Forelimb muscle (tissue), 1 donor: Measurements from ENCODE around the gene CREB1. TPM values are rescaled to one million over a fixed set of nuclear protein-coding genes. Genes with fewer than 3 reads are reported as not detected.

ENCODE experiments used
- DNase-seq: peaks from one replicate; pipeline ENCODE4 v3.0.0-alpha.2; 2013; ENCODE audit warnings: low read depth
- polyA plus RNA-seq: library from polyadenylated mRNA; unstranded; fragments of 120-200 nt; gene quantifications from one replicate; pipeline ENCODE4 v1.2.1, GENCODE V29; 2013; ENCODE audit not compliant: insufficient read length

CREB1 gene
- polyA plus RNA-seq, 1 donor, result 34.7 TPM

- no peak for DNase-seq
Observed at GRCh38 chr2:207543272-207543671, 13.5 kb downstream of the CREB1 start.

DNA sequence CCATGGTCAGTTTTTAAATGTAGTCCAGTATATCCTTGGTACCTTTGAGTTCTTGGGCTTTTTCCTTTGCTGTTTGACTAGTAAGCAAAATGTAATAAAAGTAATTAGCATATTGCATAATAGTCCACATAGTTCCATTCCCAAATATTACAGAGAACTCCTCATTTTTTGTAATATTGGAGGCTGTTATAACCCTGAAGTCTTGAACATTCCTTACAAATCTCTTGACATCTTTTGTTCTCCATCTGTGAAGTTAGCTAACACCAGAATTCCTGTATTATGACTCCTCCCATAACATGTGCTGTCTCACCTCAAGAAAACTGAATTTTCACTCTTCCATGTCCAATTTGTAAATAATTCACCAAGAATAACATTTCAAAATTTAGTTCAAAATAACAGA, 17.1 kb downstream of the CREB1 start:
- DNase-seq, result no peak

- no peak for DNase-seq
Observed at GRCh38 chr2:207549145-207549544, 19.4 kb downstream of the CREB1 start.

GRCh38 chr2:207558079-207558491, 28.3 kb downstream of the CREB1 start:
- no peak for DNase-seq

- DNase-seq, result no peak
Observed at GRCh38 chr2:207561386-207562080, 31.8 kb downstream of the CREB1 start.

DNA sequence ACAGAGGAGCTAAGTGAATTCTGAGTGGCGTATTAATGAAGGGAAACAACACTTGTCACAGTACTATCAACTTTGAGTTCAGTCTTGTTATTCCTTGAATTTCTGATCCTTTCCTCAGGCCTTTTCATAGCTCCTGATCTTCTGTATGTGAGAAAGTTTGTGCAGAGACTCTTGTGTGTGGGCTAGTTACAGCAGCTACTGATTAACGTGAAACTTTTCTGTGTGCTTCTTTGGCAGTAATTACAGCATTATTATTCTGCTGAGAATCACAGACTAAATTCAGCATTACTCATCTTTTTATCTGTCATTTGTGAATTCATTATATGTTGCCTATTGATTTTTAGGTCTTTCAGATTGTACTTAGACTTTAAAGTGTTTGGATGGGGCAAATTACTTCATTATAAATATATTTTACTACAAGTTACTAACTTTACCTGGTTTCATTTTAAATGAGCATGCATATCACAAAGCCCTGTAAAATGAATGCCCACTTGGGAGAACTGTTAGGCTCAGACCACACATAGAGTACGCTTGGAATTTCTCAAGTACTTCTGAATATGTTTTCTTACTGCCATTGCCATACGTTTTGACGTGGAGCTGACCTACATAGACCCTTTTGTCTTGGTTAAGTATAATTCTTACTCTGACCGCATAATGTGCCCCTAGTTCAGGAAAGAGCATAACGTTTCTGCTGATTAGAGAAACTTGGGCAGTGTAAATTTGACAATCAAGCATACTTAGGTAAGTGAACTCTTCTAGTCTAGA, 36.2 kb downstream of the CREB1 start:
- DNase-seq, result no peak

DNA sequence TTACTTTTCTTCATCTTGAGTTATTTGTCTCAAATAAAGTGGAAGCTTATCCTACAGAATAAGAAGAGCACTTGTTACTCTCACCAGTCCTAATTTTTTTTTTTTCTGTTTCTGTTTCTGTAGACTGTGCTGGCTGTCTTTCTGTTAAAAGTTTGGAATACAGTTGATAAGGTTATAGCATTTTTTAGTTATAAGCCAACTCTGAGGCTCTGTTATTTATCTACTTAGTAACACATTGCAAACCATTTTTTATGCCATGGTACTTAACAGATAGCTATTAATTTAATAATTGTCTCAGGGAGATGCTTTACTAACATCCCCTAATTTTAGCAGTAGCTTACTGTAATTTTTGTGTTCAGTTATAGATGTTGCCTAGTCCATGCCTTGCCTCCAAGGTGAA, 37.9 kb downstream of the CREB1 start:
- no peak for DNase-seq

DNA sequence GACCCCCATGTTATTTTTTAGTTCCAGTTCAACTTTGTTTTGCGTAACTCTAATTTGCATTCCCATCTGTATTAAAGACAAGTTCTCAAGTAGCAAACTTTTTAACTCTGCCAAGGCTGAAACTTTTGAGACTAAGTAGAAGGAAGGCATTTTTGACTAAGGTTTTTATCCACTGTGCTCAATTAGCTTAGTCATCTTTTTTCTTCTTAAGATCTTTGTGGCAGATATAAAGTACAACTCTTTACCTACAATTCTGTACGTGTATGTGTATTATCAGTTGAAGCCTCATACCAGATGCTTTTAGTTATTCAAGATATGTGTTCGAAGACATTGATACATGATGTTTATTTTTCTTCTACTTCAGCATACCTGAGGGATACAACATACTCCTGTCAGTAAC, 41.6 kb downstream of the CREB1 start:
- DNase-seq, result no peak

DNA sequence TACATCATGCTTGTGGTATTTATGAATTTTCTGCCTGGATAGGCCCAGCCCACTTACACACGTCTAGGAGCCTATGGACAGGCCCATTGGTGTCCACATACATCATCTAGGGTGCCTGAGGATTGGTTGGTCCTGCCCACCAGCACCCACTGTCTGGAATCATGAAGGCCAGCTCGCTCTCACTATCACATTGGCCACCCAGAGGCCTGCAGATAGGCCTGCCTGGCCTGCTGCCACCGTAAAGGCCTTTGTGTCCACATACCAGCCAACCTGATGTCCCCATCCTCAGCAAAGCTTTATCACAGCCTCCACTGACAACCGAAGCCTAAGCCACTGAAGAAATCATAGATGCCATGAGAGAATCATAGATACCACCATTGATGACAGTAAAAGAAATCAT, 55.2 kb downstream of the CREB1 start:
- DNase-seq, result no peak

DNA sequence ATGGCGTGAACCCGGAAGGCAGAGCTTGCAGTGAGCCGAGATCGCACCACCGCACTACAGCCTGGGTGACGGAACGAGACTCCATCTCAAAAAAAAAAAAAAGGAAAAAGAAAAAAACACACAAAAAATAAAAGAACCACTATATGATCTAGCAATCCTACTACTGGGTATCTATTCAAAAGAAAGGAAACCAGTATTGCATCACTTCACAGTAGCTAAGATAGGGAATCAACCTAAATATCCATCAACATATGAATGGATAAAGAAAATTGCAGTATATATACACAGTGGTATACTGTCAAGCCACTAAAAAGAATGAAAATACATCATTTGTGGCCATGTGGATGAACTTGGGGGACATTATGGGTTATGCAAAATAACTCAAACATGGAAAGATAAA, 57.5 kb downstream of the CREB1 start:
- DNase-seq, result no peak

DNA sequence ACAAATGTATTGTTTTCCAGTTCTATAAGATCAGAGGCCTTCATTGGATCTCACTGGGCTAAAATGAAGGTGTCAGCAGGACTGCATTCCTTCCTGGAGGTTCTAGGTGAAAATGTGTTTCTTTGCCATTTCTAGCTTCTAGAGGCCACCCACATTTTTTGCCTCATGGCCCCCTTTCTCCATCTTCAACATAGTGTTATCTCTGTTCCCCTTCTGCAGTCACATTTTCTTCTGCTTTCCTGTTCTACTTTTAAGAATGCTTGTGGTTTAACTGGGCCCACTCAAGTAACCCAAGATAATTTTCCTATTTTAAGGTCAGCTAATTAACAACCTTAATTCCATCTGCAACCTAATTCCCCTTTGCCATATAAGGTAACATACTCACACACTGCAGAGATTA, 59.4 kb downstream of the CREB1 start:
- DNase-seq, result no peak

DNA sequence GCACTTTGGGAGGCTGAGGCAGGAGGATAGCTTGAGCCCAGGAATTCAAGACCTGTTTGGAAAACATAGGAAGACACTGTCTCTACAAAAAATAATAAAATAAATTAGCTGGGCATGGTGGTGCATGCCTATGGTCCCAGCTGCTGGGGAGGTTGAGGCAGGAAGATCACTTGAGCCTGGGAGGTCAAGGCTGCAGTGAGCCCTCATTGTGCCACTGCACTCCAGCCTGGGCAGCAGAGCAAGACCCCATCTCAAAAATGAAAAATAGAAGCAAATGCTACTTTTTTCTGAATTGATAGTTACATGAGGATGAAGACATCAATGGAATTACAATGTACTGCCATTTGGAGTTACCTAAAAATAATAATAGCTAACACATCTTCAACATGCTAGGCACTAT, 63.5 kb downstream of the CREB1 start:
- DNase-seq, result no peak

DNA sequence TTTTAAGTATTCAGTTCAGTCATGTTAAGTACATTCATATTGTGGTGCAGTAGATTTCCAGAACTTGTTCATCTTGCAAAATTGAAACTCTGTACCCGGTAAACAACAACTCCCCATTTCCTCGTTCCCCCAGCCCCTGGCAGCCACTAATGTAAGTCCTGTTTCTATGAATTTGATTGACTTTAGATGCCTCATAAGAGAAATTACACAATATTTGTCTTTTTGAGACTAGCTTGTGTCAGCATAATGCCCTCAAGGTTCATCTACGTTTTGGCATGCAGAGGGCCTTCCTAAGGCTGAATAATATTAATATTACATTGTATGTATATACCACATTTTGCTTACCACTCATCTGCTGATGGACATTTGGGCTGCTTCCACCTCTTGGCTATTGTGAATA, 64.5 kb downstream of the CREB1 start:
- no peak for DNase-seq

GRCh38 chr2:207594731-207595130, 65.0 kb downstream of the CREB1 start:
- DNase-seq, result no peak

DNA sequence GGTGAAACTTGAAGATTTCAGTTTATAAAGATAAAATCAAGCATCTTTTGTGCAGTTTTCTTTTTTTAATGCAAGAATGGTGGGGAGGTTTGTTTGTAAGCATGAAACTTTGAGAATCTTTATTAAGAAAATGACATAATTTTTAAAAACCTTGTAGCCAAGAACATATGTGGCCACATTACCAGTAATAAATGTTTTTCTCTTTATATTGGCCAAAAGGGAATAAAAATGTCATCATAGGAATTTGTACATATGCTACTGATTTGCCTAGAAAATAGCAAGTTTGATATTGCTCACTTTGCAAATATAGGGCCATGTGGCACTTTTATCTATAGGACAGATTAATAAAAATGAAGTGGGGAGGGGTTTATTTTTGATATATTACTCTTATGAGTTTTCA, 69.9 kb downstream of the CREB1 start:
- no peak for DNase-seq

DNA sequence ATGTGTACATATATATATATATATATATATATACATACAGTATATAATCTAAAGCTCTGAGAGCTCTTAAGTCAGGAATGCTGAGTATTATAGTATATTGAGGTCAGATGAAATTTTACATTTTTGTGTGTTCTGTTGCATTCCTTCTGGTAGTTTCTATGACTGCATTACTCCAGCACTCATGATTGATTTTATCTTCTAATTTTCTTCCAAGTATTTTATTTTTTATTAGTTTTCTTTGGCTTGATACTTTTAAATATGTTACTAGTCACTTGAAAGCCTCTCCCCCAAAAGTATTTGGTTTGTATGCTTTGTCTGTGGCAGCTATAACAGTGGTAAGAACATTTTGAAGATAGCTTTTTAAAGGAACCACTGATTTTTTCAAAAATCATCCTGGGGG, 70.5 kb downstream of the CREB1 start:
- no peak for DNase-seq

- DNase-seq, result no peak
Observed at GRCh38 chr2:207601774-207602173, 72.0 kb downstream of the CREB1 start.

DNA sequence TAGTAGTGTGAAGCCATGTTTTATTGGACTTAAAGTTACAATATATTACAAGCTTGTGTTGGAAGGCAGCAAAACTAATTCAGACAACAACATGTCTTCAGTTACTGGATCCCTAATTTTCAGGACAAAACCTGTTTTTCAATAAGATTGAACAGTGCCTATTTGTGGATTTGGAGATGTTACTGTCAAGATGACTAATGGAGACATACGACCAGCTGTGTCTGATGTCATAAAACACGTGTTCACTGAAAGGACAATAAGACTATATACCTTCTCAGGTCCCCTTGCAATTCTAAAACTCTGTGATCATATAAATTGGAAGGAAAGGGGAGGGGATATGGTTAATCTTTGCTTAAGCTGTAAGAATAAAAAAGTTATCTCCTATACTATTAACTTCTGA, 73.7 kb downstream of the CREB1 start:
- DNase-seq, result no peak

GRCh38 chr2:207606399-207606798, 76.6 kb downstream of the CREB1 start:
- no peak for DNase-seq

GRCh38 chr2:207606829-207607228, 77.1 kb downstream of the CREB1 start:
- DNase-seq, result no peak

- DNase-seq, result no peak
Observed at GRCh38 chr2:207612714-207613113, 83.0 kb downstream of the CREB1 start.

- no peak for DNase-seq
Observed at GRCh38 chr2:207614824-207615223, 85.1 kb downstream of the CREB1 start.

GRCh38 chr2:207616185-207616584, 86.4 kb downstream of the CREB1 start:
- no peak for DNase-seq
